ENCODE data around the gene ELMO3. TPM values are rescaled to one million over a fixed set of nuclear protein-coding genes. Genes with fewer than 3 reads are reported as not detected.

Gene ELMO3
- 4.7 TPM for polyA plus RNA-seq (ENCODE audit: insufficient read length)
- long read RNA-seq, donor 1, result 0 reads
- long read RNA-seq, donor 2, result 0 reads
- long read RNA-seq, donor 3, partial matches to known transcripts, result 0 of 1 reads
- long read RNA-seq, donor 3, other reads (novel, unspliced or antisense), result 0 of 1 reads
- long read RNA-seq, donor 4, result 0 reads
- long read RNA-seq, donor 5, partial matches to known transcripts, result 0 of 1 reads
- long read RNA-seq, donor 5, other reads (novel, unspliced or antisense), result 0 of 1 reads
- long read RNA-seq, donor 6, result 0 reads
- long read RNA-seq, donor 7, result 0 reads
- long read RNA-seq, donor 8, partial matches to known transcripts, result 0 of 1 reads
- long read RNA-seq, donor 8, other reads (novel, unspliced or antisense), result 0 of 1 reads

- no peak for DNase-seq
These were observed at the start of gene ELMO3 for GRCh38 chr16:67199011-67199807. ELMO3 (plus strand) TSS chr16:67199131; CDS start chr16:67199327, 196 bp downstream.

GRCh38 chr16:67149276-67150046 is 49.5 kb upstream of the ELMO3 start:
- no peak for DNase-seq

GRCh38 chr16:67150047-67150832 is 48.7 kb upstream of the ELMO3 start:
- DNase-seq, result peak; percentile 69

GRCh38 chr16:67150833-67151396 is 48.0 kb upstream of the ELMO3 start, which contains the start of gene B3GNT9:
B3GNT9 (minus strand) TSS chr16:67150998; CDS start chr16:67150485, 513 bp downstream.
- DNase-seq, result peak; percentile 70

- no peak for DNase-seq
These were observed 47.4 kb upstream of the ELMO3 start for GRCh38 chr16:67151431-67152097.

GRCh38 chr16:67154578-67155294 is 44.2 kb upstream of the ELMO3 start:
- no peak for DNase-seq

- no peak for DNase-seq
These were observed 43.4 kb upstream of the ELMO3 start for GRCh38 chr16:67155295-67156142.

GRCh38 chr16:67156143-67156844 is 42.6 kb upstream of the ELMO3 start:
- DNase-seq, result no peak

GRCh38 chr16:67157106-67157748 is 41.7 kb upstream of the ELMO3 start:
- no peak for DNase-seq

- no peak for DNase-seq
These were observed 40.9 kb upstream of the ELMO3 start for GRCh38 chr16:67157892-67158635.

GRCh38 chr16:67158637-67159600 is 40.0 kb upstream of the ELMO3 start:
- DNase-seq, result no peak

GRCh38 chr16:67161595-67162058 is 37.3 kb upstream of the ELMO3 start:
- DNase-seq, result no peak

GRCh38 chr16:67162506-67163163 is 36.3 kb upstream of the ELMO3 start:
- no peak for DNase-seq

GRCh38 chr16:67163164-67163998 is 35.5 kb upstream of the ELMO3 start:
- DNase-seq, result no peak

All from left kidney (tissue), 8 donors.